Ishikawa (cell line): ENCODE measurements around the gene GPALPP1.
A peak's percentile ranks its signal among the peaks of the same experiment; 100 is the strongest.

ENCODE experiments used
- CEBPB ChIP-seq: IDR thresholded peaks from 2 replicates; pipeline ENCODE4 v1.6.1; 2012
- CREB1 ChIP-seq: IDR thresholded peaks from 2 replicates; pipeline ENCODE4 v1.6.1; 2012; ENCODE audit warnings: low read depth
- EGR1 ChIP-seq: IDR thresholded peaks from 2 replicates; pipeline ENCODE4 v1.6.1; 2012
- EP300 ChIP-seq: IDR thresholded peaks from 2 replicates; pipeline ENCODE4 v1.6.1; 2012; ENCODE audit warnings: borderline replicate concordance
- FOXM1 ChIP-seq: IDR thresholded peaks from 2 replicates; pipeline ENCODE4 v1.6.1; 2012; ENCODE audit warnings: low read depth, borderline replicate concordance
- MAX ChIP-seq: IDR thresholded peaks from 2 replicates; pipeline ENCODE4 v1.6.1; 2012
- NFIC ChIP-seq: IDR thresholded peaks from 2 replicates; pipeline ENCODE4 v1.6.1; 2012
- RAD21 ChIP-seq: IDR thresholded peaks from 2 replicates; pipeline ENCODE4 v1.6.1; 2012; ENCODE audit warnings: low read depth
- REST ChIP-seq: IDR thresholded peaks from 2 replicates; pipeline ENCODE4 v1.6.1; 2012; ENCODE audit warnings: low read depth, mild to moderate bottlenecking
- TAF1 ChIP-seq: IDR thresholded peaks from 2 replicates; pipeline ENCODE4 v1.6.1; 2012; ENCODE audit warnings: low read depth, mild to moderate bottlenecking
- TCF12 ChIP-seq: IDR thresholded peaks from 2 replicates; pipeline ENCODE4 v1.6.1; 2012; ENCODE audit warnings: low read depth
- TEAD4 ChIP-seq: IDR thresholded peaks from 2 replicates; pipeline ENCODE4 v1.6.1; 2012
- USF1 ChIP-seq: IDR thresholded peaks from 2 replicates; pipeline ENCODE4 v1.6.1; 2012
- YY1 ChIP-seq: IDR thresholded peaks from 2 replicates; pipeline ENCODE4 v1.6.1; 2012; ENCODE audit warnings: low read depth
- ZBTB7A ChIP-seq: IDR thresholded peaks from 2 replicates; pipeline ENCODE4 v1.6.1; 2012; ENCODE audit warnings: low read depth

Gene GPALPP1

GRCh38 chr13:44976949-44977583, 12.3 kb upstream of the GPALPP1 start:
- no peak for TF ChIP-seq TCF12
- no peak for TF ChIP-seq CREB1
- TF ChIP-seq EGR1 = no peak
- TF ChIP-seq USF1 = no peak
- no peak for TF ChIP-seq EP300
- no peak for TF ChIP-seq YY1
- TF ChIP-seq TAF1 = no peak
- TF ChIP-seq NFIC = no peak

- TF ChIP-seq USF1 (no peak), TEAD4 (no peak), REST (no peak), EP300 (no peak)
Measured at GRCh38 chr13:44978328-44978727, 11.0 kb upstream of the GPALPP1 start.

- TF ChIP-seq EGR1 (no peak), EP300 (no peak), CREB1 (no peak)
Measured at GRCh38 chr13:44989941-44990340, 603 bp downstream of the GPALPP1 start.

- TF ChIP-seq CREB1 = 0 out of 2 replicates have a peak, but pooled peaks have one; percentile 42
- TF ChIP-seq EGR1 = no peak
Measured at GRCh38 chr13:45003417-45003816, 14.1 kb downstream of the GPALPP1 start.

GRCh38 chr13:45004096-45004495, 14.8 kb downstream of the GPALPP1 start:
- no peak for TF ChIP-seq MAX
- TF ChIP-seq TEAD4 = no peak
- TF ChIP-seq REST = no peak
- TF ChIP-seq ZBTB7A = no peak
- no peak for TF ChIP-seq NFIC
- no peak for TF ChIP-seq USF1
- TF ChIP-seq TCF12 = no peak
- TF ChIP-seq EGR1 = no peak
- no peak for TF ChIP-seq CREB1
- no peak for TF ChIP-seq CEBPB
- TF ChIP-seq EP300 = no peak
- no peak for TF ChIP-seq FOXM1
- TF ChIP-seq RAD21 = no peak
- no peak for TF ChIP-seq YY1
- no peak for TF ChIP-seq TAF1

GRCh38 chr13:45007225-45007624, 17.9 kb downstream of the GPALPP1 start:
- no peak for TF ChIP-seq CREB1
- no peak for TF ChIP-seq REST
- no peak for TF ChIP-seq MAX
- TF ChIP-seq RAD21 = no peak
- no peak for TF ChIP-seq ZBTB7A
- TF ChIP-seq YY1 = no peak
- TF ChIP-seq EP300 = no peak
- no peak for TF ChIP-seq TCF12
- no peak for TF ChIP-seq EGR1
- no peak for TF ChIP-seq FOXM1
- TF ChIP-seq TEAD4 = no peak
- no peak for TF ChIP-seq TAF1
- no peak for TF ChIP-seq USF1
